Measurements from ENCODE around the gene PDCD10. TPM values are rescaled to one million over a fixed set of nuclear protein-coding genes. Genes with fewer than 3 reads are reported as not detected.

Gene PDCD10
- total RNA-seq, 1 experiment from 2014 or later: 88.6 TPM

GRCh38 chr3:167736264-167736787 is 1.6 kb upstream of the PDCD10 start:
- peak; percentile 19 for DNase-seq (ENCODE audit: low spot score)
- in situ Hi-C loops (cut with HindIII; ENCODE audit: low sequenced_read_pairs): no loop called here

DNA sequence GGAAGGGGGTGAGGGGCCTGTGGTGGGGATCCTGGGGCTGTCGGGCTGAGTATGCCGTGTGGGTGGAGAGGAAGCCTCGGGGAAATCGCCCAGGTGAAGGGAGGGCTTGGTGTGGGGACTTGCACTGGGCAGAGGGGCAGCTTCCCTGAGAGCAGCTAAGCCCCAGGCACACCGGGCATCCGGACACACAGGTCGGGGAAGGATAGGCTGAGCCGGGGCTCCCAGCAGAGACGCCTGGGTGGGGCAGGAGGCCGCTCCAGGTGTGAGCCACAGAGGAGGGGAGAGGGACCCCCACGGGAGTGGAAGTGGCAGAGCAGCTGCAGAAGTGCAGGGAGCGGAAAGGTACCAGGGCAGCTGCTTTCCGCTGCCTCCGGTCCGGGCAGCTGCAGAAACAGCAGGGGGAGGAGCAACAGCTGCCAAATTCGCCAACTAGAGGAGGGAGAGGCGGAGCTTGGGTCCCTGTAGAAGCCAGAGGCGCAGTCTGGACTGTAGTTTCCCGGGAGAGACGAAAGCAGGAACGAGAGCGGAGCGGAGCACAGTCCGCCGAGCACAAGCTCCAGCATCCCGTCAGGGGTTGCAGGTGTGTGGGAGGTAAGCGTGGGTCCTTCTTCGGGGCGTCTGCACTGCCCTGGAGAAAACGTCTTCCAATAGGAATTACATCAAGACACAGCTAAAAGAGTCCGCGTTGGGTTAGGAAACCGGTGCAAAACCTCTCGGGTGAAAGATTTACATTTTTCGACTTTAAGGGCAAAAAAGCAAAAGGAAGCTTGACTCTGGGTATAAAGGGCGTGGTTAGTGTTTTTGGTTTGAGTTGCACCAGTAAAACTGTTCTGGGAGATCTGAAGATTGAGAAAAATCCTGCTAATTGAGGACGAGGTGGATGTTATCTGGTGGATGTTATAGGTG is 794 bp upstream of the PDCD10 start, which contains the start of gene SERPINI1:
SERPINI1 (plus strand) TSS at position 489 of the 906 bp plus-strand sequence. CDS start 53,408 bp downstream, outside the sequence.
- peak; percentile 89 for DNase-seq (ENCODE audit: low spot score)
- in situ Hi-C loops (cut with HindIII; ENCODE audit: low sequenced_read_pairs): no loop called here

DNA sequence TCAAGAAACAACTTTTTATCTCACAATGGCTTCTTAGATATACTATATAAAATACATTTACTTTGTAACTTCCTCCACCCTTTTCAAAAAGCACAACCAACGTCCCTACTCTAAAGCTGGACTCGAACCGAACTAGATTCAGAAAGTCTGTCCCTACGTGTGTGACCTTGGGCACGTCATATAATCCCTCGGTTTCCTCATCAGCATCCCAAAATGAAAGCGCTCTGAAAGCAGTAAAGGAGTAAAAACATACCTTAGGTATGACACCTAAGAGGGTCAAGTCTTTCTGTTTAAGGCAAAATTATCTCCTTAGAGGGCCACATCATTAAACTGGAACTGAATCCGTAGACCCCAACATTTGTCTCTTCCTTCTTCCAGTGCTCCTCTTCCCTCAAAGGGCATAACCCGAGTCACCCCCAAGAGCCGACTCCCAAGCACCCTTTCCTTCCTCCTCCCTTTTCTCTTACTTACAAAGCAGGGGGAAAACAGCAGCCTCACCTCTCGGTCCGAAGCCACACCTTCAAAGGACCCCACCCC is 663 bp downstream of the PDCD10 start:
- DNase-seq (ENCODE audit: low spot score): no peak
- in situ Hi-C loops (cut with HindIII; ENCODE audit: low sequenced_read_pairs): no loop called here

- DNase-seq (ENCODE audit: low spot score): no peak
- in situ Hi-C loops (cut with HindIII; ENCODE audit: low sequenced_read_pairs): no loop called here
These were observed 2.2 kb downstream of the PDCD10 start for GRCh38 chr3:167732313-167733065.

DNA sequence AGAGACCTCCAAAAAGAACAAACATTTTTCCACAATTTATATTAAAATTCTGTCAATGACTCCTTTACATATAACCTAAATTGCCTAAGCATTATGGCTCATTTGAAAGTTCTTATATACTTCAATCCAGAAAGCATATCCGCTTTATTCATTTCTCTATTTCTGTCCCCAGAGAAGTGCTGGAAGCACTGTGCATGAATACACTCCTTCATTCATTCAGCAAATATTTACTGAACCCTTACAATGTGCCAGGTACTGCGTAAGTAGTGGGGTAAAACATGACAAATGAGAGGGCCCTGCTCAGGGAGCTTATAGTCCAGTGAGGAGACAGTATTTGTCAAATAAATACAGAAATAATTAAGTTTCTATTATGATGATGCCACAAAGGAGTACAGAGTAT is 3.3 kb downstream of the PDCD10 start:
- in situ Hi-C loops (cut with HindIII; ENCODE audit: low sequenced_read_pairs): no loop called here
- no peak for DNase-seq (ENCODE audit: low spot score)

GRCh38 chr3:167729591-167729990 is 5.1 kb downstream of the PDCD10 start:
- in situ Hi-C loops (cut with HindIII; ENCODE audit: low sequenced_read_pairs): no loop called here

GRCh38 chr3:167728632-167729323 is 5.9 kb downstream of the PDCD10 start:
- DNase-seq (ENCODE audit: low spot score): no peak
- in situ Hi-C loops (cut with HindIII; ENCODE audit: low sequenced_read_pairs): no loop called here

More at GRCh38 chr3:167729591-167729990, 5.1 kb downstream of the PDCD10 start:
- DNase-seq (ENCODE audit: low spot score): no peak

GRCh38 chr3:167728176-167728575 is 6.5 kb downstream of the PDCD10 start:
- no peak for DNase-seq (ENCODE audit: low spot score)
- in situ Hi-C loops (cut with HindIII; ENCODE audit: low sequenced_read_pairs): no loop called here

- no peak for DNase-seq (ENCODE audit: low spot score)
- in situ Hi-C loops (cut with HindIII; ENCODE audit: low sequenced_read_pairs): no loop called here
These were observed 10.8 kb downstream of the PDCD10 start for GRCh38 chr3:167723872-167724271.

DNA sequence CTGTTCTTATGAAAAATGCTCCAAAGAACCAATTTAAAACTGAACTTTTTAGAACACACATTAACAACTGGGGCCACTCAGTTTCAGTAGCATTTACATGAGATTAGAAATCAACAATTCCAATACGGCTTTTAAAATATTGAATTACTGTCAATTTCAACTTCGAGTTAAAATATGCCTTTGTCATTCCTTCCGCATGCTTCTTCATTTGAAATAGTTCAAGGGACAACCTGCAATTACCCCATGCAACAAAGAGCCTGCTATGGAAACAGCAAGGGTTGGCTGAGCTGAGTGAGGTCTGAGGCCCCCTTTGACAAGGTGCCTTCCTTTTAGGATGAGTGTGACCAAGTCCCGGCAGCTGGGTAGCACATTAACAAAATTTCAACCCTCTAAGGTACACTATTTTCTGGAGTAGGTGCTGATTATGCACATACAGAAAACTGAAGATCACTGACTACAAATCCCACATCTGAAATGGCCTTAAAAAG is 11.6 kb downstream of the PDCD10 start:
- in situ Hi-C loops (cut with HindIII; ENCODE audit: low sequenced_read_pairs): no loop called here

DNA sequence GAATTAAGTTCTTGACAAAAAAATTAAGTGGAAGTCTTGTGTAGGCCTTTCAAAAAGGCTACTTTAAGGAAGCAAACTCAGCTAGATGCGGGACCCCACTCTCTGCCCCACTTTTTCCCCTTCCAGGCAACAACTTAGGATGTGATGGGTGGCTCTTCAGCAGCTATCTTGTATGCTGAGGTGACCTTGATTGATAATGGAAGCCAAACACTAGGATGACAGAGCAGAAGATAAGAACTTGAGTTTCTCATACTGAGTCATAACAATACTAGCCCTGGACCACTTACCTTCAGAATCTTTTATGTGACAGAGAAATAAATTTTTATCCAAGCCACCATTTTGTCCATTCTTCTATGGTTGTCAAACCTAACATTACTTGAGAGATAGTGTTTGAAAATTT is 16.1 kb downstream of the PDCD10 start:
- DNase-seq (ENCODE audit: low spot score): no peak
- in situ Hi-C loops (cut with HindIII; ENCODE audit: low sequenced_read_pairs): no loop called here

More for the DNA sequence above, 11.6 kb downstream of the PDCD10 start:
- DNase-seq (ENCODE audit: low spot score): no peak

- no peak for DNase-seq (ENCODE audit: low spot score)
- in situ Hi-C loops (cut with HindIII; ENCODE audit: low sequenced_read_pairs): no loop called here
These were observed 17.8 kb downstream of the PDCD10 start for GRCh38 chr3:167716920-167717319.

DNA sequence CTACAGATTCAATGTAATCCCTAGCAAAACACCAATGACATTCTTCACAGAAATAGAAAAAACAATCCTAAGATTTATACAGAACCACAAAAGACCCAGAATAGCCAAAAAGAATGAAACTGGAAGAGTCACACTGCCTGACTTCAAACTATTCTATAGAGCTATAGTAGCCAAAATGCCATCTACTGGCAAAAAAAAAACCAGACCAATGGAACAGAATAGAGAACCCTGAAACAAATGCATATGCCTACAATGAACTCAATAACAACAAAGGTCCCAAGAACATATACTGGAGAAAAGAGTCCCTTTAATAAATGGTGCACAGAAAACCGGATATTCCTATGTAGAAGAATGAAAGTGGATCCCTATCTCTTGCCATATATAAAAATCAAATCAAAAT is 19.8 kb downstream of the PDCD10 start:
- DNase-seq (ENCODE audit: low spot score): no peak
- in situ Hi-C loops (cut with HindIII; ENCODE audit: low sequenced_read_pairs): no loop called here

DNA sequence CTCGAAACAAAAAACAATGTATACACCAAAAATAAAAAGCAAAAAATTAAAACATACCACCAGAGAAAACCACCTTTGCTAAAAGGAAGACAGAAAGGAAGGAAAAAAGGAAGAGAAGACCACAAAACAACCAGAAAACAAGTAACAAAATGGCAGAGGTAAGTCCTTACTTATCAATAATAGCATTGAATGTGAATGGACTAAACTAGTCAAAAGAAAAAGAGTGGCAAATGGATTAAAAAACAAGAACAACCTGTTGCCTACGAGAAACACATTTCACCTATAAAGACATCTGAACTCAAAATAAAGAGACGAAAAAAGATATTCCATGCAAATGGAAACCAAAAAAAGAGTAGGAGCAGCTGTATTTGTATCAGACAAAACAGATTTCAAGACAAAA is 22.2 kb downstream of the PDCD10 start:
- no peak for DNase-seq (ENCODE audit: low spot score)
- in situ Hi-C loops (cut with HindIII; ENCODE audit: low sequenced_read_pairs): no loop called here

- in situ Hi-C loops (cut with HindIII; ENCODE audit: low sequenced_read_pairs): no loop called here
- no peak for DNase-seq (ENCODE audit: low spot score)
These were observed 23.3 kb downstream of the PDCD10 start for GRCh38 chr3:167711439-167711838.

DNA sequence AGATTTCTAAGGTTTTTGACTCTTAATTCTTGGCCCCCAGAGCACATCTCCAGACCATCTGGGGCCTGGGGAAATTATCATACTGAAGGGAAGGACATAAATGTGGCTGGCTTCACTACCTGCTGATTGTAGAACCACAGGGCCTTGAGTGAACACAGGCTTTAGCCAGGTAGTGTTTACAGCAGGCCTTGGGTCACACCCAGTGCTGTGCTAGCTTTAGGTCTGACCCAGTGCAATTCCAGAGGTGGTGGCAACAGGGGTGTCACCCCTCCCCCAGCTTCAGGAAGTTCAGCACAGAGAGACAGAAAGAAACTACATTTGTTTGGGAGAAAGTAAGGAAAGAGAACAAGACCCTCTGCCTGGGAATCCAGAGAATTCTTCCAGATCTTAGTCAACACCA is 24.1 kb downstream of the PDCD10 start:
- in situ Hi-C loops (cut with HindIII; ENCODE audit: low sequenced_read_pairs): no loop called here
- no peak for DNase-seq (ENCODE audit: low spot score)

DNA sequence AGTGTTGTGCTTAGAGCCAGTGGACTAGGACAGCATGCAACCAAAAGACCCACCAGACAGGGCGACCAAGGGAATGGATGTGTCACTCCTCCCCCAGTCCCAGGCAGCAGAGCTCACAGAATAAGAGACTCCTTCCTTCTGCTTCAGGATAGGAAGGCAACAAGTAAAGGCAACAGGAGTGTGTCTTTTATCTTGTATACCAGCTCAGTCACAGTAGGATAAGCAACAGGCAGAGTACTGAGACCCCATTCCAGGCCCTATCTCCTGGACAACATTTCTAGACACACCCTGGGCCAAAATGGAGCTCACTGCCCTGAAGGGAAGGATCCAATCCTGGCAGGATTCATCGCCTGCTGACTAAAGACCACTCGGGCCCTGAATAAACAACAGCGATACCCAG is 25.0 kb downstream of the PDCD10 start:
- in situ Hi-C loops (cut with HindIII; ENCODE audit: low sequenced_read_pairs): no loop called here

GRCh38 chr3:167705840-167706239 is 28.9 kb downstream of the PDCD10 start:
- no peak for DNase-seq (ENCODE audit: low spot score)
- in situ Hi-C loops (cut with HindIII; ENCODE audit: low sequenced_read_pairs): no loop called here

More for the DNA sequence above, 25.0 kb downstream of the PDCD10 start:
- no peak for DNase-seq (ENCODE audit: low spot score)

GRCh38 chr3:167700926-167701325 is 33.8 kb downstream of the PDCD10 start:
- DNase-seq (ENCODE audit: low spot score): no peak
- in situ Hi-C loops (cut with HindIII; ENCODE audit: low sequenced_read_pairs): no loop called here

Measured in G401 (cell line).